ENCODE measurements around the gene AASDH. TPM values are rescaled to one million over a fixed set of nuclear protein-coding genes. Genes with fewer than 3 reads are reported as not detected.

Gene AASDH
- total and polyA plus RNA-seq, 4 donors = 2.7 to 13.3 (median 9.1) TPM

DNA sequence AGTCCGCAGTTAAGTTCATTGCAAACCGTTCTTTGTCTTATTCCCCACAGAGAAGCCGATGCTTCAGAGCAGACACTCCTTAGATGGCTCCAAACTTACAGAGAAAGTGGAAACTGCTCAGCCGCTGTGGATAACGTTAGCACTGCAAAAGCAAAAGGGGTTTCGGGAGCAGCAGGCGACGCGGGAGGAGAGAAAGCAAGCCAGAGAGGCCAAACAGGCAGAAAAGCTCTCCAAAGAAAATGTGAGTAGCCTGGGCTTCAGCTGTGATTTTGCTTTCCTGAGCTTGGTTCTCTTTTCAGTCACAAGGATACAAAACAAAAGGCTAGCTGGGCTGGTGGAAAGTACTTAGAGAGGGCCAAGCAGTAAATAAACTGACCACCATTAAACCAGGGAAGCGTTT lies 64.0 kb downstream of the AASDH start:
- H3K9me3 ChIP-seq (ENCODE audit: control insufficient read depth in 4 of 4, low read length in 3 of 4) = no peaks in the 10 kb centered on the region
- no peak overlapping the region for H3K4me3 ChIP-seq (ENCODE audit: low read depth in 1 of 3, low read length in 3 of 3)
- no peaks in the 10 kb centered on the region for H3K4me1 ChIP-seq (ENCODE audit: control insufficient read depth in 4 of 4, insufficient read depth in 4 of 4, low read length in 3 of 4)
- H3K27ac ChIP-seq (ENCODE audit: low read depth in 1 of 2, low read length in 2 of 2) = no peak overlapping the region
- no peak overlapping the region for H3K9ac ChIP-seq (ENCODE audit: low read depth in 1 of 2, low read length in 2 of 2)
- WGBS = 88% methylated on average over 10 of the region's 10 CpGs
- H3K36me3 ChIP-seq (ENCODE audit: control insufficient read depth in 4 of 4, insufficient read depth in 3 of 4, low read depth in 1 of 4, low read length in 3 of 4) = no peaks in the 10 kb centered on the region
- no peak for DNase-seq (ENCODE audit: low spot score)
- H3K27me3 ChIP-seq (ENCODE audit: control insufficient read depth in 4 of 4, insufficient read depth in 4 of 4, low read length in 3 of 4) = peaks cover 0 to 5% (median 0%) of the 10 kb centered on the region in 4 donors
- TF ChIP-seq FOXA2 (IDR thresholded peaks at IDR 0.05) = no peak
- no peak for TF ChIP-seq JUND (IDR thresholded peaks at IDR 0.05)
- no peak for TF ChIP-seq NR2F2 (IDR thresholded peaks at IDR 0.05)
- TF ChIP-seq, protein P1, sequence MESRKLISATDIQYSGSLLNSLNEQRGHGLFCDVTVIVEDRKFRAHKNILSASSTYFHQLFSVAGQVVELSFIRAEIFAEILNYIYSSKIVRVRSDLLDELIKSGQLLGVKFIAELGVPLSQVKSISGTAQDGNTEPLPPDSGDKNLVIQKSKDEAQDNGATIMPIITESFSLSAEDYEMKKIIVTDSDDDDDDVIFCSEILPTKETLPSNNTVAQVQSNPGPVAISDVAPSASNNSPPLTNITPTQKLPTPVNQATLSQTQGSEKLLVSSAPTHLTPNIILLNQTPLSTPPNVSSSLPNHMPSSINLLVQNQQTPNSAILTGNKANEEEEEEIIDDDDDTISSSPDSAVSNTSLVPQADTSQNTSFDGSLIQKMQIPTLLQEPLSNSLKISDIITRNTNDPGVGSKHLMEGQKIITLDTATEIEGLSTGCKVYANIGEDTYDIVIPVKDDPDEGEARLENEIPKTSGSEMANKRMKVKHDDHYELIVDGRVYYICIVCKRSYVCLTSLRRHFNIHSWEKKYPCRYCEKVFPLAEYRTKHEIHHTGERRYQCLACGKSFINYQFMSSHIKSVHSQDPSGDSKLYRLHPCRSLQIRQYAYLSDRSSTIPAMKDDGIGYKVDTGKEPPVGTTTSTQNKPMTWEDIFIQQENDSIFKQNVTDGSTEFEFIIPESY (IDR thresholded peaks at IDR 0.05) = no peak
- no peak for TF ChIP-seq GABPA (IDR thresholded peaks at IDR 0.05 in 1 of 2, conservative IDR thresholded peaks at IDR 0.05 in 1 of 2)
- TF ChIP-seq, protein P2, sequence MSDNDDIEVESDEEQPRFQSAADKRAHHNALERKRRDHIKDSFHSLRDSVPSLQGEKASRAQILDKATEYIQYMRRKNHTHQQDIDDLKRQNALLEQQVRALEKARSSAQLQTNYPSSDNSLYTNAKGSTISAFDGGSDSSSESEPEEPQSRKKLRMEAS (IDR thresholded peaks at IDR 0.05) = no peak
- TF ChIP-seq, protein P3, sequence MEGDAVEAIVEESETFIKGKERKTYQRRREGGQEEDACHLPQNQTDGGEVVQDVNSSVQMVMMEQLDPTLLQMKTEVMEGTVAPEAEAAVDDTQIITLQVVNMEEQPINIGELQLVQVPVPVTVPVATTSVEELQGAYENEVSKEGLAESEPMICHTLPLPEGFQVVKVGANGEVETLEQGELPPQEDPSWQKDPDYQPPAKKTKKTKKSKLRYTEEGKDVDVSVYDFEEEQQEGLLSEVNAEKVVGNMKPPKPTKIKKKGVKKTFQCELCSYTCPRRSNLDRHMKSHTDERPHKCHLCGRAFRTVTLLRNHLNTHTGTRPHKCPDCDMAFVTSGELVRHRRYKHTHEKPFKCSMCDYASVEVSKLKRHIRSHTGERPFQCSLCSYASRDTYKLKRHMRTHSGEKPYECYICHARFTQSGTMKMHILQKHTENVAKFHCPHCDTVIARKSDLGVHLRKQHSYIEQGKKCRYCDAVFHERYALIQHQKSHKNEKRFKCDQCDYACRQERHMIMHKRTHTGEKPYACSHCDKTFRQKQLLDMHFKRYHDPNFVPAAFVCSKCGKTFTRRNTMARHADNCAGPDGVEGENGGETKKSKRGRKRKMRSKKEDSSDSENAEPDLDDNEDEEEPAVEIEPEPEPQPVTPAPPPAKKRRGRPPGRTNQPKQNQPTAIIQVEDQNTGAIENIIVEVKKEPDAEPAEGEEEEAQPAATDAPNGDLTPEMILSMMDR (IDR thresholded peaks at IDR 0.05; ENCODE audit: low read depth, low read length, missing input control) = no peak
- TF ChIP-seq TAF1 (conservative IDR thresholded peaks at IDR 0.05) = no peak
- no peak for TF ChIP-seq HNF4A (conservative IDR thresholded peaks at IDR 0.05)
- no peak for TF ChIP-seq SP1 (IDR thresholded peaks at IDR 0.05)
- TF ChIP-seq FOXA1 (IDR thresholded peaks at IDR 0.05) = no peak
- TF ChIP-seq, protein P4, sequence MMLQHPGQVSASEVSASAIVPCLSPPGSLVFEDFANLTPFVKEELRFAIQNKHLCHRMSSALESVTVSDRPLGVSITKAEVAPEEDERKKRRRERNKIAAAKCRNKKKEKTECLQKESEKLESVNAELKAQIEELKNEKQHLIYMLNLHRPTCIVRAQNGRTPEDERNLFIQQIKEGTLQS (IDR thresholded peaks at IDR 0.05) = no peak
- no peak for TF ChIP-seq YY1 (IDR thresholded peaks at IDR 0.05)
- TF ChIP-seq EGR1 (IDR thresholded peaks at IDR 0.05; ENCODE audit: low read depth in 2 of 2) = no peak
- TF ChIP-seq RXRA (IDR thresholded peaks at IDR 0.05) = no peak
- no peak for TF ChIP-seq HNF4G (IDR thresholded peaks at IDR 0.05)

DNA sequence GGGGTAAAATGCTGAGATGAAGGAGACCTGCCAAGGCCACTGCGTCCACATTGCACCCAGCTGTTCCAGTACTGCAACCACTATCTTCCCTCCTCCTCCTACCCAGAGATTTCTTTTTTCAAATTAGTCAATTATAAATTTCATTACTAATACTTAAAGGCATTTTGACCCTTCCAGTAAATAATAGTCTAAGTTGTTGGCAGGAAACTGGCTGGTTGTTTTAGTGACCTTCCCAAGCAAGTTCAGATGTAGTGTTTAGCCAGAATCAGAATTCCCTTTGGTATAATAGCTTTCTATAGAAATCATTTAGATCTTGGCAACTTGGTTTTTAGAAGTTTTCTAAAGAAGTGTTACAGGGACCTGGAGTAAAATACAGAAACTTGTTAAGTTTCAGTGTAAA lies 66.0 kb downstream of the AASDH start:
- no peak overlapping the region for H3K9ac ChIP-seq (ENCODE audit: low read depth in 1 of 2, low read length in 2 of 2)

More for the DNA sequence above, 66.0 kb downstream of the AASDH start:
- Histone ChIP-seq H3K4me3 (ENCODE audit: low read depth in 1 of 3, low read length in 3 of 3) (no peak overlapping the region), H3K36me3 (ENCODE audit: control insufficient read depth in 4 of 4, insufficient read depth in 3 of 4, low read depth in 1 of 4, low read length in 3 of 4) (no peaks in the 10 kb centered on the region), H3K27me3 (ENCODE audit: control insufficient read depth in 4 of 4, insufficient read depth in 4 of 4, low read length in 3 of 4) (peaks cover 0 to 5% (median 0%) of the 10 kb centered on the region in 4 donors), H3K9me3 (ENCODE audit: control insufficient read depth in 4 of 4, low read length in 3 of 4) (no peaks in the 10 kb centered on the region), H3K27ac (ENCODE audit: low read depth in 1 of 2, low read length in 2 of 2) (no peak overlapping the region), H3K4me1 (ENCODE audit: control insufficient read depth in 4 of 4, insufficient read depth in 4 of 4, low read length in 3 of 4) (no peaks in the 10 kb centered on the region)
- TF ChIP-seq RAD21 (IDR thresholded peaks at IDR 0.05) = no peak
- no peak for TF ChIP-seq TAF1 (conservative IDR thresholded peaks at IDR 0.05)
- no peak for TF ChIP-seq HNF4A (conservative IDR thresholded peaks at IDR 0.05)
- TF ChIP-seq, protein P2 (IDR thresholded peaks at IDR 0.05) = no peak
- TF ChIP-seq YY1 (IDR thresholded peaks at IDR 0.05) = no peak
- TF ChIP-seq, protein P3 (IDR thresholded peaks at IDR 0.05; ENCODE audit: low read depth, low read length, missing input control) = no peak
- TF ChIP-seq, protein P4 (IDR thresholded peaks at IDR 0.05) = no peak
- TF ChIP-seq SP1 (IDR thresholded peaks at IDR 0.05) = no peak
- no peak for TF ChIP-seq EGR1 (IDR thresholded peaks at IDR 0.05; ENCODE audit: low read depth in 2 of 2)
- no peak for TF ChIP-seq GABPA (IDR thresholded peaks at IDR 0.05 in 1 of 2, conservative IDR thresholded peaks at IDR 0.05 in 1 of 2)
- 90% methylated on average over 1 of the region's 1 CpG for WGBS
- DNase-seq (ENCODE audit: low spot score) = no peak
